Psoas muscle (tissue), 8 donors: ENCODE data around the gene KIF12. TPM values are rescaled to one million over a fixed set of nuclear protein-coding genes. Genes with fewer than 3 reads are reported as not detected.

Experiments
- ATAC-seq, 4 donors: fragments of 200-7000 bp; cut with Tn5 transposase; one replicate each; pipeline ENCODE4 v1.9.1; 2020; ENCODE audit warnings: moderate library complexity in 3 of 4, mild to moderate bottlenecking in 2 of 4
- DNase-seq, 2 donors: peaks; one replicate each; pipeline ENCODE4 v3.0.0-alpha.2; 2020
- H3K27ac ChIP-seq: fragments of 200-600 bp; one replicate; pipeline ENCODE4 v1.8.0; 2022
- H3K27me3 ChIP-seq, 3 donors: fragments of 200-600 bp in 1 of 3; one replicate each; pipeline versions ENCODE4 v1.6.1 to v1.8.0; 2013 to 2022; ENCODE audit warnings: low read length in 2 of 3, mild to moderate bottlenecking in 2 of 3, moderate library complexity in 1 of 3; ENCODE audit not compliant: insufficient read depth in 3 of 3
- H3K36me3 ChIP-seq, 2 donors: fragments of 200-600 bp in 1 of 2; one replicate each; pipeline versions ENCODE4 v1.6.1 to v1.8.0; 2013 to 2022; ENCODE audit warnings: low read depth in 1 of 2, mild to moderate bottlenecking in 1 of 2, moderate library complexity in 1 of 2; ENCODE audit not compliant: insufficient read depth in 1 of 2
- H3K4me1 ChIP-seq: fragments of 200-600 bp; one replicate; pipeline ENCODE4 v1.8.0; 2022
- H3K4me3 ChIP-seq: fragments of 200-600 bp; one replicate; pipeline ENCODE4 v1.8.0; 2022; ENCODE audit warnings: mild to moderate bottlenecking
- H3K9me3 ChIP-seq: fragments of 200-600 bp; one replicate; pipeline ENCODE4 v1.8.0; 2022
- WGBS, 3 donors: extraction: QIAGEN DNeasy Blood & Tissue Kit; methylation state at CpG; one replicate each; pipeline versions ENCODE4 v1.1.6 to v1.1.7; 2013; 5-methylcytosine and 5-hydroxymethylcytosine counted together
- intact Hi-C, 2 donors: fragments of 100-400 bp; cut with DNase I; formaldehyde crosslinking; loops; one replicate each; pipeline versions ENCODE4 v1.11.0 to v1.14.2; 2022
- polyA plus RNA-seq, 3 donors: library from polyadenylated mRNA; stranded (reverse); fragments of 200-250 nt; gene quantifications; one replicate each; pipeline ENCODE4 v1.2.3, GENCODE V29; 2013
- total RNA-seq, 4 donors: library from RNA; stranded (reverse); fragmentation: NEBNext Ultra II Directional in 2 of 4; extraction: Animal tissue kit (Norgen Biotek cat#: 25700) in 2 of 4; gene quantifications; one replicate each; pipeline versions ENCODE4 v1.2.1 to v1.2.4, GENCODE V29; 2021 to 2023
- TF ChIP-seq, protein P1 (sequence below): fragments of 200-600 bp; IDR thresholded peaks from one replicate; pipeline ENCODE4 v1.8.0; 2022; ENCODE audit warnings: antibody characterized with exemption
- donor health status: healthy with polysubstance abuse.
- donor health status: DM: no; HTN: no; CAD: no; lungs with moderate emphysema.
- donor health status: Bipolar disorder and iron deficiency.
- donor health status: healthy.
- donor health status: DM: yes; HTN: yes; CAD: no.
- donor health status: DM: no; HTN: no; CAD: no.
- donor health status: DM: no; HTN: no; CAD: no.
- donor health status: DM: yes; HTN: yes; CAD: no.

The KIF12 gene
- total and polyA plus RNA-seq, 7 donors = 0.03 to 0.13 (median 0.04) TPM; not detected in 4

DNA sequence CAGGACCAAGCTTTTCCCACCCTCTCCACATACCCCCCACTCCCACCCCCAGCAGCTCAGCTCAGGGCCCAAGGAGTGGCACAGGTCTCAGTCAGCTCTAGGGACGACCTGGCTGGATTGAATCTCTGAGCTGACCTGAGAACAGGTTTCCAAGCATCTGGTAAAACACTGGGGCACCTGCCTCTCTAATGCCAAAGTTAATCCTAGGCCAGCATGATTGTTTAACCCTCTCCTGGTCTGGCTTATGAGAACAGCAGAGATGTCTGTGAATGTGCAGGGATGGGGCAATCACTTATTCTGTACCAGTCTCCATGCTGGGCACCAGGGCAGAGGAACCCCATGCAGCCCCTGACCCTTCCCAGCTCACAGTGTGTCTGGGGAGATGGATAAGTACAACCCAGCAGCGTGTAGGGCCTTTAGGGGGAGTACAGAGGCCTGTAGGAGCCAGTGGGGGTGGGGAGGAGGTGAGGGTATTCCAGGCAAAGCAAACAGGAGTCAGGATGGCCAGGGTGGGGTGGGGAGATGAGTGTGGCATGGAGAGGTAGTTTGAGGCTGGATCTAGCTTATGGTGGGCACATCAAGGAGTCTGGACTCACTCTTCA is 678 bp upstream of the KIF12 start:
- no peak for DNase-seq
- Histone ChIP-seq H3K4me1 (no peaks in the 10 kb centered on the region), H3K4me3 (no peak overlapping the region), H3K27ac (no peak overlapping the region), H3K36me3 (no peaks in the 10 kb centered on the region), H3K9me3 (no peaks in the 10 kb centered on the region), H3K27me3 (peaks cover 0 to 23% (median 2%) of the 10 kb centered on the region in 3 donors)
- TF ChIP-seq, protein P1, sequence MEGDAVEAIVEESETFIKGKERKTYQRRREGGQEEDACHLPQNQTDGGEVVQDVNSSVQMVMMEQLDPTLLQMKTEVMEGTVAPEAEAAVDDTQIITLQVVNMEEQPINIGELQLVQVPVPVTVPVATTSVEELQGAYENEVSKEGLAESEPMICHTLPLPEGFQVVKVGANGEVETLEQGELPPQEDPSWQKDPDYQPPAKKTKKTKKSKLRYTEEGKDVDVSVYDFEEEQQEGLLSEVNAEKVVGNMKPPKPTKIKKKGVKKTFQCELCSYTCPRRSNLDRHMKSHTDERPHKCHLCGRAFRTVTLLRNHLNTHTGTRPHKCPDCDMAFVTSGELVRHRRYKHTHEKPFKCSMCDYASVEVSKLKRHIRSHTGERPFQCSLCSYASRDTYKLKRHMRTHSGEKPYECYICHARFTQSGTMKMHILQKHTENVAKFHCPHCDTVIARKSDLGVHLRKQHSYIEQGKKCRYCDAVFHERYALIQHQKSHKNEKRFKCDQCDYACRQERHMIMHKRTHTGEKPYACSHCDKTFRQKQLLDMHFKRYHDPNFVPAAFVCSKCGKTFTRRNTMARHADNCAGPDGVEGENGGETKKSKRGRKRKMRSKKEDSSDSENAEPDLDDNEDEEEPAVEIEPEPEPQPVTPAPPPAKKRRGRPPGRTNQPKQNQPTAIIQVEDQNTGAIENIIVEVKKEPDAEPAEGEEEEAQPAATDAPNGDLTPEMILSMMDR = no peak
- intact Hi-C loops = no loop called here
- no peak for ATAC-seq
- WGBS, 3 donors = 71 to 77% (median 76%) methylated on average over 2 of the region's 2 CpGs

DNA sequence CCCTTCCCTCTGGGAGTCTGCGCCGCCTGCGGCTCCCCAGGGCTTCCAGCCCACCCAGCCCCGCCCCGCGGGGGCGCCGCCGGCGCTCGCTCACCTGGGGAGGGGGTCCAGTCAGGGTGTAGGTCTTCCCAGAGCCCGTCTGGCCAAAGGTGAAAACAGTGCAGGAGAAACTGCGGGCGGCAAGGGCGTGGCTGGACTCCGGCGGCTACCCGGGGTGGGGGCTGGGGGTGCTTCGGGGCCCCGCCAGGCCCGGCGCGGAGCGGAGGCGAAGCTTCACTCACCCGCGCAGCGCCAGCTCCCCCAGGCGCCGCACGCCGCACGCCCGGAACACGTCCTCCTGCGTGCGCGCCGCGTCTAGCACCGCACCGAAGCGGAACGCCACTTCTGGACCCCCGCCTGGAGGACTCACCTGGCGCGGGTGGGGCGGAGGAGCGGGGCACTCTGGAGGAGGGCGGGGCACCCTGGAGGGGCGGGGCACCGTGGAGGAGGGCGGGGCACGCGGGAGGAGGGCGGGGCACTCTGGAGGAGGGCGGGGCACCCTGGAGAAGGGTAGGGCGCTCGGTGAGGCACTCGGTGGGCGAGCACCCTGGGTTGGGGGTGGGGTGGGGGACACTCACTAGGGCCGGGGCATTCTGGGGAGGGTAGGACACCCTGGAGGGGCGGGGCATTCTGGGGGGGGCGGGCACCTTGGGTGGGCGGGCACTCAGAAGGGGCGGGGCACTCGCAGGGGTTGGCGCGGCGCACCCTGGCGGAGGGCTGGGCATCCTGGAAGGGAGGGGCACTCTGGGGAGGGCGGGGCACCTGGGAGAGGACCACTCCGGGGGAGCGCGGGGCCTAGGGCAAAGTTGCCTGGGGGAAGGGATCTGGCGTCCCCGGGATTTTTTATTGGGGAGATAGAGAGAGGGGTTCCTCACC is 814 bp downstream of the KIF12 start:
- TF ChIP-seq, protein P1 = no peak
- H3K36me3 ChIP-seq = no peaks in the 10 kb centered on the region
- DNase-seq (peak in 1 of 2 donors; percentile 74), ATAC-seq (peak; percentile 83 to 95 (median 90))
- intact Hi-C loops = no loop called here
- H3K27ac ChIP-seq = no peak overlapping the region
- no peaks in the 10 kb centered on the region for H3K9me3 ChIP-seq
- 2% methylated on average over 46 to 77 of the region's 77 CpGs for WGBS, 3 donors
- no peaks in the 10 kb centered on the region for H3K4me1 ChIP-seq
- peak overlapping the region; percentile 65 for H3K4me3 ChIP-seq
- H3K27me3 ChIP-seq = peaks cover 0 to 23% (median 2%) of the 10 kb centered on the region in 3 donors

- H3K4me3 ChIP-seq = peak overlapping the region; percentile 65
- H3K36me3 ChIP-seq = no peaks in the 10 kb centered on the region
- H3K27me3 ChIP-seq = peaks cover 0 to 23% (median 2%) of the 10 kb centered on the region in 3 donors
- no peak for ATAC-seq
- TF ChIP-seq, protein P1 = no peak
- no peaks in the 10 kb centered on the region for H3K4me1 ChIP-seq
- no peaks in the 10 kb centered on the region for H3K9me3 ChIP-seq
- WGBS, 3 donors = 21 to 23% (median 22%) methylated on average over 18 of the region's 18 CpGs
- DNase-seq = no peak
- no peak overlapping the region for H3K27ac ChIP-seq
- intact Hi-C loops = no loop called here
Measured at GRCh38 chr9:114097613-114098020, 1.5 kb downstream of the KIF12 start.

DNA sequence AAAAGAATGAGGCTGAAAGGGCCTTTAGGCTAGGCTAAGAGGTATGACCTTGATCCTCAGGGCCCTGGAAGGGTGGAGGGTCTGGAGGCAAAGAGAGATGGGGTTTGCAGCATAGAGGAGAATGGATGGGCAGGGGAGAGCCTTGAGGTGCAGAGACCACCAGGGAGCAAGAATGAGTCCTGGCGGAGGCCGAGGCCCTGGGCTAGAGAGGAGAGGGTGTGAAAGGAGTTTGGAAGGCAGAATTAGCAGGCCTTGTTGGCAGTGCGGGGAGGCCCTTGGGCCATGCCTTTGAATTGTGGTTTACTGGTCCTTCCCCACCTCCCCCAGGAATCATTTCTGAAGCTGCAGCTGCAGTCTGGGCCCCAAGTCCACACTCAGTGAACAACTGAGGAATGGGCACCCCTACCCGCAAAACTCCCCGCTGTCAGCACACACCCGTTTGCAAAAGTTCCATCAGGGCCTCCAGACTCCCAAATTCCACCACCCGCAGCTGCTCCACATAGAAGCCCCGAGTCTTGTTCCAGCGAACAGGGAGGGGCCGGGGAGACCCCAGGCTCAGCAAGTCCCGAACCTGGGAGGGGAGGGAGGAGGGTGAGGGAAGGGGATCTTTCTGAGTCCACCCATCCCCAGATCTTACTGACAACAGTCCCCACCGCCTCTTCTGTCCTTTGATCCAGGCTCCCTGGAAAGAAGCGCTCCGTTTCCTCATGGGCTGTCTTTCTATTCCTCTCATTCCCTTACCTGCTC is 2.1 kb downstream of the KIF12 start:
- intact Hi-C loops = no loop called here
- Histone ChIP-seq H3K27me3 (peaks cover 0 to 23% (median 2%) of the 10 kb centered on the region in 3 donors), H3K4me3 (no peak overlapping the region), H3K4me1 (no peaks in the 10 kb centered on the region), H3K27ac (no peak overlapping the region), H3K36me3 (no peaks in the 10 kb centered on the region), H3K9me3 (no peaks in the 10 kb centered on the region)
- TF ChIP-seq, protein P1 = no peak
- ATAC-seq = no peak
- no peak for DNase-seq
- 70 to 77% (median 75%) methylated on average over 14 of the region's 14 CpGs for WGBS, 3 donors
